ENCODE data around the gene MORF4L1. TPM values are rescaled to one million over a fixed set of nuclear protein-coding genes. Genes with fewer than 3 reads are reported as not detected.
"Not testable (repeated sequence)": the region's sequence is repeated elsewhere in the genome, so short reads cannot be mapped to it uniquely, and the experiment has no call there.

The MORF4L1 gene
- total and polyA plus RNA-seq, 2 experiments from 2014 or later = 520 to 571 TPM

DNA sequence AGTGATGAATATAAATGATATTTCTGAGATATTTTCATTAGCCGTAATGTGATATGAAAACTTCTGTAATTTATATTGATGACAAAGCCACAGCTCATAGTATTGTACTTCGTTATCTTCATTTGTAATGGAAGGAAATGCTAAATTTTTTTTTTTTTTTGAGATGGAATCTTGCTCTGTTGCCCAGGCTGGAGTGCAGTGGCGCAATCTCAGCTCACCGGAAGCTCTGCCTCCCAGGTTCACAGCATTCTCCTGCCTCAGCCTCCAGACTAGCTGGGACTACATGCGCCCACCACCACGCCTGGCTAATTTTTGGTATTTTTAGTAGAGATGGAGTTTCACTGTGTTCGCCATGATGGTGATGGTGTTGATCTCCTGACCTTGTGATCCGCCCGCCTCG, 7.1 kb upstream of the MORF4L1 start:
- not testable (repeated sequence) for H2AFZ ChIP-seq; H3K36me3 Mint-ChIP-seq (ENCODE audit: low read depth); H3K9me2 ChIP-seq (ENCODE audit: insufficient read depth); H3K4me3 ChIP-seq; DNase-seq (ENCODE audit: low spot score); H3K79me2 ChIP-seq (replicated peaks; ENCODE audit: insufficient read depth); H3K4me1 ChIP-seq (ENCODE audit: insufficient read depth); H4K20me1 ChIP-seq (replicated peaks; ENCODE audit: insufficient read depth); H3K9me3 Mint-ChIP-seq; H3K27ac Mint-ChIP-seq; H3K27ac ChIP-seq (ENCODE audit: low read depth); H3K4me1 Mint-ChIP-seq; H3K4me3 Mint-ChIP-seq; H3K27me3 Mint-ChIP-seq (ENCODE audit: insufficient read depth, low read depth, poor library complexity); H3K27me3 ChIP-seq (ENCODE audit: insufficient read depth); H3F3A ChIP-seq (replicated peaks; ENCODE audit: low read depth); ATAC-seq; H3K36me3 ChIP-seq (ENCODE audit: insufficient read depth); H3K4me2 ChIP-seq

DNA sequence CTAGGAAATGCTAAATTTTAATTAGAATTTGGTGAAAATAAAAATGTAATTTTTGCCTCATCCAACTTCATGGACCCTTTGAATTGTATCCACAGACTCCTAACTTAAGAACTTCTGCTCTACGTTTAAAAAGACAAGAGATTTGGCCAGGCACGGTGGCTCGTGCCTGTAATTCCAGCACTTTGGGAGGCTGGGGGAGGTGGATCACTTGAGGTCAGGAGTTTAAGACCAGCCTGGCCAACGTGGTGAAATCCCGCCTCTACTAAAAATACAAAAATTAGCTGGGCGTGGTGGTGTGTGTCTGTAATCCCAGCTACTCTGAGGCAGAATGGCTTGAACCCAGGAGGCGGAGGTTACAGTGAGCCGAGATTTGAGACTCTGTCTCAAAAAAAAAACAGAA, 6.7 kb upstream of the MORF4L1 start:
- H3K4me3 ChIP-seq; H3K27me3 ChIP-seq (ENCODE audit: insufficient read depth); H3K4me1 ChIP-seq (ENCODE audit: insufficient read depth); H3K9me2 ChIP-seq (ENCODE audit: insufficient read depth); H3K79me2 ChIP-seq (replicated peaks; ENCODE audit: insufficient read depth); H3K36me3 ChIP-seq (ENCODE audit: insufficient read depth); H3K27ac Mint-ChIP-seq; H4K20me1 ChIP-seq (replicated peaks; ENCODE audit: insufficient read depth); H3K27me3 Mint-ChIP-seq (ENCODE audit: insufficient read depth, low read depth, poor library complexity); H3K4me2 ChIP-seq; H3F3A ChIP-seq (replicated peaks; ENCODE audit: low read depth); H3K27ac ChIP-seq (ENCODE audit: low read depth); H3K4me3 Mint-ChIP-seq; H2AFZ ChIP-seq; H3K4me1 Mint-ChIP-seq; H3K9me3 Mint-ChIP-seq; DNase-seq (ENCODE audit: low spot score); H3K36me3 Mint-ChIP-seq (ENCODE audit: low read depth); ATAC-seq: not testable (repeated sequence)

DNA sequence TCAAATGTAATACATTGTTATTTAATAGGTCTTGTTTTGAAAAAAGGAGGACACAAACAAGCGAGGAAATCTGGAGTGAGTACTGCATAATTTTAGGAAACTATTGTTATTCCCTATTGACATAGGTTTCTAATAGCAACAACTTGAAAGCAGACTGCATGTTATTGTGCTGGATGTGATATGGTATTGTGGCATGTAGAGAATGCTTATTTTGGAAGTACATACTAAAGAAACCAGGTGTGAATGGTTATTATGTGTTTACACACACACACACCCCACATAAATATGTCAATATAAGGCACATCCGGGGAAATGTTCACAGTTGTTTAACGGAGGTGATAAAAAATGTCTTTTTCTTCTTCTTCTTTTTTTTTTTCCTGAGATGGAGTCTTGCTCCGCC, 5.9 kb upstream of the MORF4L1 start:
- Mint-ChIP-seq H3K27me3 (ENCODE audit: insufficient read depth, low read depth, poor library complexity) (peaks cover 2% of the 10 kb centered on the region), H3K9me3 (no peaks in the 10 kb centered on the region), H3K27ac (no peak overlapping the region), H3K4me1 (peaks cover 11% of the 10 kb centered on the region), H3K4me3 (no peak overlapping the region), H3K36me3 (ENCODE audit: low read depth) (peaks cover 3% of the 10 kb centered on the region; the same call in 1 of the 3 replicates)
- no peak overlapping the region for H3K27ac ChIP-seq (ENCODE audit: low read depth)
- H4K20me1 ChIP-seq (replicated peaks; ENCODE audit: insufficient read depth) = no peaks in the 10 kb centered on the region
- DNase-seq (ENCODE audit: low spot score) (no peak), ATAC-seq (no peak)
- TF ChIP-seq, protein P1, sequence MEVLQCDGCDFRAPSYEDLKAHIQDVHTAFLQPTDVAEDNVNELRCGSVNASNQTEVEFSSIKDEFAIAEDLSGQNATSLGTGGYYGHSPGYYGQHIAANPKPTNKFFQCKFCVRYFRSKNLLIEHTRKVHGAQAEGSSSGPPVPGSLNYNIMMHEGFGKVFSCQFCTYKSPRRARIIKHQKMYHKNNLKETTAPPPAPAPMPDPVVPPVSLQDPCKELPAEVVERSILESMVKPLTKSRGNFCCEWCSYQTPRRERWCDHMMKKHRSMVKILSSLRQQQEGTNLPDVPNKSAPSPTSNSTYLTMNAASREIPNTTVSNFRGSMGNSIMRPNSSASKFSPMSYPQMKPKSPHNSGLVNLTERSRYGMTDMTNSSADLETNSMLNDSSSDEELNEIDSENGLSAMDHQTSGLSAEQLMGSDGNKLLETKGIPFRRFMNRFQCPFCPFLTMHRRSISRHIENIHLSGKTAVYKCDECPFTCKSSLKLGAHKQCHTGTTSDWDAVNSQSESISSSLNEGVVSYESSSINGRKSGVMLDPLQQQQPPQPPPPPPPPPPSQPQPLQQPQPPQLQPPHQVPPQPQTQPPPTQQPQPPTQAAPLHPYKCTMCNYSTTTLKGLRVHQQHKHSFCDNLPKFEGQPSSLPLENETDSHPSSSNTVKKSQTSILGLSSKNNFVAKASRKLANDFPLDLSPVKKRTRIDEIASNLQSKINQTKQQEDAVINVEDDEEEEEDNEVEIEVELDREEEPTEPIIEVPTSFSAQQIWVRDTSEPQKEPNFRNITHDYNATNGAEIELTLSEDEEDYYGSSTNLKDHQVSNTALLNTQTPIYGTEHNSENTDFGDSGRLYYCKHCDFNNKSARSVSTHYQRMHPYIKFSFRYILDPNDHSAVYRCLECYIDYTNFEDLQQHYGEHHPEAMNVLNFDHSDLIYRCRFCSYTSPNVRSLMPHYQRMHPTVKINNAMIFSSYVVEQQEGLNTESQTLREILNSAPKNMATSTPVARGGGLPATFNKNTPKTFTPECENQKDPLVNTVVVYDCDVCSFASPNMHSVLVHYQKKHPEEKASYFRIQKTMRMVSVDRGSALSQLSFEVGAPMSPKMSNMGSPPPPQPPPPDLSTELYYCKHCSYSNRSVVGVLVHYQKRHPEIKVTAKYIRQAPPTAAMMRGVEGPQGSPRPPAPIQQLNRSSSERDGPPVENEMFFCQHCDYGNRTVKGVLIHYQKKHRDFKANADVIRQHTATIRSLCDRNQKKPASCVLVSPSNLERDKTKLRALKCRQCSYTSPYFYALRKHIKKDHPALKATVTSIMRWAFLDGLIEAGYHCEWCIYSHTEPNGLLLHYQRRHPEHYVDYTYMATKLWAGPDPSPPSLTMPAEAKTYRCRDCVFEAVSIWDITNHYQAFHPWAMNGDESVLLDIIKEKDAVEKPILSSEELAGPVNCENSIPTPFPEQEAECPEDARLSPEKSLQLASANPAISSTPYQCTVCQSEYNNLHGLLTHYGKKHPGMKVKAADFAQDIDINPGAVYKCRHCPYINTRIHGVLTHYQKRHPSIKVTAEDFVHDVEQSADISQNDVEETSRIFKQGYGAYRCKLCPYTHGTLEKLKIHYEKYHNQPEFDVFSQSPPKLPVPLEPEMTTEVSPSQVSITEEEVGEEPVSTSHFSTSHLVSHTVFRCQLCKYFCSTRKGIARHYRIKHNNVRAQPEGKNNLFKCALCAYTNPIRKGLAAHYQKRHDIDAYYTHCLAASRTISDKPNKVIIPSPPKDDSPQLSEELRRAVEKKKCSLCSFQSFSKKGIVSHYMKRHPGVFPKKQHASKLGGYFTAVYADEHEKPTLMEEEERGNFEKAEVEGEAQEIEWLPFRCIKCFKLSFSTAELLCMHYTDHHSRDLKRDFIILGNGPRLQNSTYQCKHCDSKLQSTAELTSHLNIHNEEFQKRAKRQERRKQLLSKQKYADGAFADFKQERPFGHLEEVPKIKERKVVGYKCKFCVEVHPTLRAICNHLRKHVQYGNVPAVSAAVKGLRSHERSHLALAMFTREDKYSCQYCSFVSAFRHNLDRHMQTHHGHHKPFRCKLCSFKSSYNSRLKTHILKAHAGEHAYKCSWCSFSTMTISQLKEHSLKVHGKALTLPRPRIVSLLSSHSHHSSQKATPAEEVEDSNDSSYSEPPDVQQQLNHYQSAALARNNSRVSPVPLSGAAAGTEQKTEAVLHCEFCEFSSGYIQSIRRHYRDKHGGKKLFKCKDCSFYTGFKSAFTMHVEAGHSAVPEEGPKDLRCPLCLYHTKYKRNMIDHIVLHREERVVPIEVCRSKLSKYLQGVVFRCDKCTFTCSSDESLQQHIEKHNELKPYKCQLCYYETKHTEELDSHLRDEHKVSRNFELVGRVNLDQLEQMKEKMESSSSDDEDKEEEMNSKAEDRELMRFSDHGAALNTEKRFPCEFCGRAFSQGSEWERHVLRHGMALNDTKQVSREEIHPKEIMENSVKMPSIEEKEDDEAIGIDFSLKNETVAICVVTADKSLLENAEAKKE (CRISPR knock-in tag; IDR thresholded peaks at IDR 0.05) = no peak
- no peak for TF ChIP-seq ZNF331 (CRISPR knock-in tag; IDR thresholded peaks at IDR 0.05; ENCODE audit: low read depth)
- no peak for TF ChIP-seq ZNF114 (CRISPR knock-in tag; IDR thresholded peaks at IDR 0.05)
- H3K4me2 ChIP-seq = no peak overlapping the region
- H3K27me3 ChIP-seq (ENCODE audit: insufficient read depth) = no peaks in the 10 kb centered on the region
- H3K79me2 ChIP-seq (replicated peaks; ENCODE audit: insufficient read depth) = no peaks in the 10 kb centered on the region; the same call in 1 of the 2 replicates
- H3K4me3 ChIP-seq = no peak overlapping the region
- H3K36me3 ChIP-seq (ENCODE audit: insufficient read depth) = no peaks in the 10 kb centered on the region
- peaks cover 3% of the 10 kb centered on the region for H3K4me1 ChIP-seq (ENCODE audit: insufficient read depth)
- peaks cover 3% of the 10 kb centered on the region; the same call in 1 of the 2 replicates for H3F3A ChIP-seq (replicated peaks; ENCODE audit: low read depth)
- no peaks in the 10 kb centered on the region for H3K9me2 ChIP-seq (ENCODE audit: insufficient read depth)
- no peak overlapping the region for H2AFZ ChIP-seq

All from GM23338 (cell line).